HepG2 (cell line): ENCODE results near the gene TMEM63C. TPM values are rescaled to one million over a fixed set of nuclear protein-coding genes. Genes with fewer than 3 reads are reported as not detected.

Experiments
- ATAC-seq: fragments of 200-7000 bp; cut with Tn5 transposase; 3 replicates; pipeline ENCODE4 v1.9.1; 2020; ENCODE audit warnings: mild to moderate bottlenecking, moderate library complexity
- BruUV-seq: library from RNA; stranded (reverse); fragments of 400-500 nt; replicated peaks from 2 replicates; lab custom pipeline; 2021; lab: Mats Ljungman, UMichigan
- CTCF ChIA-PET: fragments of 300-600 bp; formaldehyde crosslinking; extraction: SDS; loops from one replicate; lab custom pipeline; 2021; ENCODE audit warnings: low total read pairs, inconsistent platforms, low intra/inter-chr PET ratio; lab: Yijun Ruan, JAX
- POLR2A ChIA-PET: fragments of 350-600 bp; sonication (Branson Sonifier 250); formaldehyde crosslinking; loops from one replicate; lab custom pipeline; 2020; ENCODE audit warnings: antibody characterized with exemption, inconsistent platforms; lab: Yijun Ruan, JAX
- DNase-seq: peaks from one replicate; pipeline ENCODE4 v3.0.0-alpha.2; 2015; ENCODE audit warnings: low spot score
- FAIRE-seq: peaks from 3 replicates; lab custom pipeline; 2011; peaks lifted over from hg19 to GRCh38; lab: Jason Lieb, UNC
- H2AFZ ChIP-seq: one replicate; pipeline ENCODE4 v1.6.1; 2011; ENCODE audit warnings: low read length, inconsistent platforms
- H3K27ac ChIP-seq: fragments of 300-600 bp; 3 replicates; pipeline ENCODE4 v1.8.0; 2011; ENCODE audit warnings: mixed run types, mild to moderate bottlenecking, mixed read lengths, low read length, inconsistent platforms; ENCODE audit not compliant: insufficient read depth; ENCODE audit errors: extremely low read length
- H3K27me3 ChIP-seq, 2 experiments: fragments of 200-600 bp in 1 of 2; 2 replicates in 1 of 2; 3 replicates in 1 of 2; pipeline versions ENCODE4 v1.6.0 to v1.8.0; 2011; ENCODE audit warnings: low read length in 2 of 2, mild to moderate bottlenecking in 2 of 2, moderate library complexity in 2 of 2, inconsistent platforms in 1 of 2; ENCODE audit not compliant: insufficient read depth in 2 of 2, control insufficient read depth in 1 of 2
- H3K36me3 ChIP-seq, 2 experiments: fragments of 200-600 bp in 1 of 2; replicated peaks in 1 of 2; 2 replicates in 1 of 2; 3 replicates in 1 of 2; pipeline versions ENCODE4 v1.5.1 to v1.8.0; 2011; ENCODE audit warnings: low read length in 2 of 2, inconsistent platforms in 1 of 2; ENCODE audit not compliant: insufficient read depth in 2 of 2, control insufficient read depth in 1 of 2
- H3K4me1 ChIP-seq: 2 replicates; pipeline ENCODE4 v1.5.1; 2012; ENCODE audit warnings: low read length, inconsistent platforms; ENCODE audit not compliant: insufficient read depth
- H3K4me2 ChIP-seq: 2 replicates; pipeline ENCODE4 v1.6.0; 2011; ENCODE audit warnings: low read depth, low read length, inconsistent platforms
- H3K4me3 ChIP-seq, 3 experiments: fragments of 200-600 bp in 1 of 3; sonication (generic), shearing (Covaris generic) in 1 of 3; replicated peaks in 1 of 3; 2 replicates each; pipeline ENCODE4 v1.5.1; 2011 to 2016; ENCODE audit warnings: low read length in 3 of 3, inconsistent platforms in 2 of 3, low read depth in 2 of 3, mild to moderate bottlenecking in 2 of 3, control low read depth in 1 of 3, mixed read lengths in 1 of 3; ENCODE audit not compliant: insufficient read depth in 1 of 3
- H3K79me2 ChIP-seq: one replicate; pipeline ENCODE4 v1.6.1; 2011; ENCODE audit warnings: low read length, inconsistent platforms; ENCODE audit not compliant: insufficient read depth
- H3K9ac ChIP-seq: 2 replicates; pipeline ENCODE4 v1.6.0; 2011; ENCODE audit warnings: mild to moderate bottlenecking, low read depth, low read length, inconsistent platforms; ENCODE audit not compliant: insufficient read depth
- H3K9me3 ChIP-seq: 2 replicates; pipeline ENCODE4 v1.5.1; 2012; ENCODE audit warnings: mild to moderate bottlenecking, low read length
- H4K20me1 ChIP-seq: 2 replicates; pipeline ENCODE4 v1.6.0; 2011; ENCODE audit warnings: inconsistent platforms, mild to moderate bottlenecking, low read length, moderate library complexity; ENCODE audit not compliant: insufficient read depth
- ATAD3A ChIP-seq: sonication (generic); formaldehyde crosslinking; IDR thresholded peaks from 2 replicates; pipeline ENCODE4 v1.4.0; 2020; ENCODE audit warnings: missing genetic modification reagents
- BATF2 ChIP-seq: sonication (generic); formaldehyde crosslinking; IDR thresholded peaks from 2 replicates; pipeline ENCODE4 v1.8.0; 2022; ENCODE audit warnings: mild to moderate bottlenecking, missing genetic modification reagents, moderate library complexity
- FOXK1 ChIP-seq: sonication (generic); formaldehyde crosslinking; IDR thresholded peaks from 2 replicates; pipeline ENCODE4 v1.4.0; 2020; ENCODE audit warnings: low read depth, missing genetic modification reagents, borderline replicate concordance
- FOXK2 ChIP-seq: fragments of 450-650 bp; IDR thresholded peaks from 2 replicates; pipeline ENCODE4 v1.6.1; 2016
- KAT2B ChIP-seq: fragments of 150-350 bp; IDR thresholded peaks from 2 replicates; pipeline ENCODE4 v1.6.1; 2014; ENCODE audit warnings: low read depth, low read length, borderline replicate concordance
- NFRKB ChIP-seq: fragments of 450-650 bp; IDR thresholded peaks from 2 replicates; pipeline ENCODE4 v1.6.1; 2017
- PCBP2 ChIP-seq: fragments of 200-400 bp; formaldehyde crosslinking; optimal IDR thresholded peaks from 2 replicates; pipeline ENCODE3; 2018; ENCODE audit warnings: low read length, low read depth; ENCODE audit not compliant: poor library complexity, severe bottlenecking
- SP5 ChIP-seq: IDR thresholded peaks from 2 replicates; pipeline ENCODE4 v1.6.1; 2016; ENCODE audit warnings: low read depth, borderline replicate concordance
- TAF15 ChIP-seq: fragments of 200-400 bp; formaldehyde crosslinking; IDR thresholded peaks from one replicate; pipeline ENCODE4 v1.6.1; 2018; ENCODE audit warnings: mild to moderate bottlenecking, low read depth, low read length; ENCODE audit not compliant: poor library complexity, severe bottlenecking
- XBP1 ChIP-seq: sonication (generic); formaldehyde crosslinking; IDR thresholded peaks from 2 replicates; pipeline ENCODE4 v1.5.0; 2020; ENCODE audit warnings: missing genetic modification reagents
- ZNF431 ChIP-seq: sonication (generic); formaldehyde crosslinking; IDR thresholded peaks from 2 replicates; pipeline ENCODE4 v1.9.0; 2022; ENCODE audit warnings: missing genetic modification reagents, low read depth, mild to moderate bottlenecking, borderline replicate concordance
- ZSCAN29 ChIP-seq: sonication (generic); formaldehyde crosslinking; conservative IDR thresholded peaks from 2 replicates; pipeline ENCODE4 v1.4.0; 2020; ENCODE audit warnings: mild to moderate bottlenecking, missing genetic modification reagents
- WGBS: methylation state at CpG from one replicate; pipeline ENCODE4 v1.1.6; 2017; ENCODE audit warnings: low lambda C conversion rate; 5-methylcytosine and 5-hydroxymethylcytosine counted together
- in situ Hi-C: cut with HindIII; loops from 2 replicates; pipeline ENCODE4 v1.10.0; 2017; ENCODE audit warnings: low pct_unique_long_range_greater_than_20kb; ENCODE audit not compliant: extremely low pct_ligation_motif_present
- intact Hi-C: fragments of 100-400 bp; cut with micrococcal nuclease; formaldehyde crosslinking; loops from one replicate; pipeline ENCODE4 v1.10.0; 2022; ENCODE audit not compliant: unreplicated experiment
- polyA plus RNA-seq, 8 experiments: library from polyadenylated mRNA; depleted of rRNA in 3 of 8; stranded (reverse) in 7 of 8; unstranded in 1 of 8; fragments of >200 nt; fragmentation: Illumina TruSeq in 4 of 8; extraction: Trizol in 4 of 8; gene quantifications; 2 replicates each; pipeline versions ENCODE4 v1.2.1 to v1.2.3, GENCODE V29; 2011 to 2016; ENCODE audit warnings: low read depth in 4 of 8, missing spikeins in 1 of 8, mixed read lengths in 1 of 8; ENCODE audit not compliant: insufficient read depth in 1 of 8
- total RNA-seq, 5 experiments: library from RNA; depleted of rRNA; stranded (reverse); fragments of >200 nt; fragmentation: Illumina TruSeq; extraction: Trizol; gene quantifications; 2 replicates each; pipeline ENCODE4 v1.2.3, GENCODE V29; 2016; ENCODE audit warnings: low read depth in 1 of 5

Gene TMEM63C
- total and polyA plus RNA-seq, 2 of the 13 experiments (the other 11 are each of a cell fraction or from before 2014, with no cell fraction given) = 0.17 to 0.27 TPM

GRCh38 chr14:77140359-77141213 lies 41.0 kb upstream of the TMEM63C start:
- Histone ChIP-seq H3K4me1 (peaks cover 19% of the 10 kb centered on the region), H3K36me3 (no peaks in the 10 kb centered on the region), H4K20me1 (peaks cover 9% of the 10 kb centered on the region; the same call in 1 of the 2 replicates), H3K4me2 (peak overlapping the region; percentile 74), H2AFZ (no peak overlapping the region), H3K9ac (no peak overlapping the region), H3K27me3 (peaks cover 5 to 42% of the 10 kb centered on the region in 2 experiments; a peak in 4 of 5 replicates), H3K27ac (no peak overlapping the region), H3K9me3 (no peaks in the 10 kb centered on the region), H3K79me2 (no peaks in the 10 kb centered on the region), H3K4me3 (peak overlapping the region; percentile 1 to 67 (median 34); a peak in 4 of 6 replicates)
- no peak for DNase-seq
- no peak for FAIRE-seq
- WGBS = 7% methylated on average over 25 of the region's 67 CpGs
- intact Hi-C loops = no loop called here
- CTCF ChIA-PET = interaction anchor here (1.7 to 1.9 kb wide), 2 partner anchors 11 to 73 kb away, joined by 7 to 8 read pairs; no protein-coding TSS in a partner anchor
- POLR2A ChIA-PET = no interaction called here
- no TSS peak for BruUV-seq
- no peak for TF ChIP-seq FOXK1 (CRISPR knock-in tag)
- TF ChIP-seq FOXK2 = no peak
- no peak for TF ChIP-seq BATF2
- TF ChIP-seq NFRKB = no peak
- TF ChIP-seq ZNF431 = no peak
- no peak for TF ChIP-seq PCBP2
- TF ChIP-seq TAF15 = peak; percentile 10
- no peak for TF ChIP-seq XBP1 (CRISPR knock-in tag)
- TF ChIP-seq KAT2B = peak; percentile 90
- no peak for TF ChIP-seq ATAD3A (CRISPR knock-in tag)
- no peak for TF ChIP-seq SP5
- TF ChIP-seq ZSCAN29 = 0 out of 2 replicates have a peak, but pooled peaks have one; percentile 7
- ATAC-seq = peak; percentile 46
- in situ Hi-C loops = loop anchor here (5.0 kb wide), 1 partner anchor 67 kb away; no protein-coding TSS in a partner anchor
